Occipital lobe (tissue), 2 donors: ENCODE results near the gene TMEM190. TPM values are rescaled to one million over a fixed set of nuclear protein-coding genes. Genes with fewer than 3 reads are reported as not detected.
A peak's percentile ranks its signal among the peaks of the same experiment; 100 is the strongest.
"Not testable (repeated sequence)": the region's sequence is repeated elsewhere in the genome, so short reads cannot be mapped to it uniquely, and the experiment has no call there.

ENCODE experiments used
- DNase-seq: peaks from one replicate; lab custom pipeline; 2025; lab: John Stamatoyannopoulos, UW
- total RNA-seq: library from RNA; depleted of rRNA; stranded (reverse); fragments of >200 nt; gene quantifications from one replicate; pipeline ENCODE4 v1.2.3, GENCODE V29; 2014

TMEM190 gene
- not detected for total RNA-seq

DNA sequence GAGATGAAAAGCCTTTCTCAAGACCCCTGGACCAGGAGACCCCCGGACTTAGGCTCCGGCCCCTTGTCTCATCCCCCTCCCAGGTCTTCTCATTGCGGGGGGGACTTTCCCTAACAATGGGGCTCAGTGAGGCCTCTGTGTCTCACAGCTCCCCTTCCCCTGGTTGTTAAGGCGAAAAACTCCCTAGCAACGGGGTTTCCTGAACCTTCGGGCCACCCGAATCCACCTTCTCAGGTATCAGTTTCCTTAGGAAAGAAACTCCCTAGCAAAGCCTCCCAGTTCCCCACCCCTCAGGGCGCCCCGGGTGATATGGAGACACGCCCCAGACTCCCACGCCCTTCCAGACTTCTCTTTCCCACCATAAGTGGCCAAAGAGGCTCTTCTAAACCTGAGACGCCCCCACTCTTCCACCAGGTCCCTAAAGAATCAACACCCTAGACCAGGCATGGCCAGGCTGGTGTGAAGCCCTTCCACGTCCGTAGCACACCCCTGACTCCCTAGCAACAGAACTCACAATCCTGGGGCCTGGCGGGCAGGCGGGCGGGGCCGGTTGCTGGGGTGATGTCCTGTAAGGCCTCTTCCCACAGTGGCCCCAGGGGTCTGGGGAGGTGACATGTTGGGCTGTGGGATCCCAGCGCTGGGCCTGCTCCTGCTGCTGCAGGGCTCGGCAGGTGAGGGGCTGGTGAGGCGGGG lies at the start of gene TMEM190:
TSS of gene TMEM190 (plus strand) at position 586 of the 693 bp plus-strand sequence. CDS start at position 614, 28 bp downstream.
- DNase-seq, result no peak

GRCh38 chr19:55328774-55329318 lies 47.8 kb upstream of the TMEM190 start:
- not testable (repeated sequence) for DNase-seq

- not testable (repeated sequence) for DNase-seq
These were observed 46.8 kb upstream of the TMEM190 start for GRCh38 chr19:55329791-55330190.

DNA sequence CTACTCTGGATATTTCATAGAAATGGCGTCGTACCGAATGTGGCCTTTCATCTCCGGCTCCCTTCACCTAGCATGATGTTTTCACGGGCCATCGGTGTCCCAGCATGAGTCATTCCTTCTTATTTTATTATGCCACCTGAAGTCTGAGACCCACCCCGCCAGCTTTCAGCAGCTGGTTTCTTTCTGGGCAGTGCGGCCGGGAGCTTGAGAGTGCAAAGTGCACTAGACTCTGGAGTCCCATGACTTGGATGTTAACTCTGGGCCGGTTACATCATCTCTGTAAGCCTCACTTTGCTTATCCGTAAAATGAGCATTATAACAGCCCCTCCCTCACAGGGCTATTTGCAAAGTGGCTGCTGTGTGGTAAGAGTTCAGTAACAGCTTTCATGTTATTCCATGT lies 42.8 kb upstream of the TMEM190 start:
- no peak for DNase-seq

- DNase-seq, result no peak
These were observed 40.5 kb upstream of the TMEM190 start for GRCh38 chr19:55336101-55336500.

- peak; percentile 100 for DNase-seq
These were observed 37.3 kb upstream of the TMEM190 start, which contains the start of gene KMT5C for GRCh38 chr19:55339105-55339888. KMT5C (plus strand) TSS chr19:55339876; CDS start chr19:55341937, 2,061 bp downstream.

- no peak for DNase-seq
These were observed 36.5 kb upstream of the TMEM190 start for GRCh38 chr19:55339889-55340783.

- DNase-seq, result no peak
These were observed 35.9 kb upstream of the TMEM190 start for GRCh38 chr19:55340784-55341147.

DNA sequence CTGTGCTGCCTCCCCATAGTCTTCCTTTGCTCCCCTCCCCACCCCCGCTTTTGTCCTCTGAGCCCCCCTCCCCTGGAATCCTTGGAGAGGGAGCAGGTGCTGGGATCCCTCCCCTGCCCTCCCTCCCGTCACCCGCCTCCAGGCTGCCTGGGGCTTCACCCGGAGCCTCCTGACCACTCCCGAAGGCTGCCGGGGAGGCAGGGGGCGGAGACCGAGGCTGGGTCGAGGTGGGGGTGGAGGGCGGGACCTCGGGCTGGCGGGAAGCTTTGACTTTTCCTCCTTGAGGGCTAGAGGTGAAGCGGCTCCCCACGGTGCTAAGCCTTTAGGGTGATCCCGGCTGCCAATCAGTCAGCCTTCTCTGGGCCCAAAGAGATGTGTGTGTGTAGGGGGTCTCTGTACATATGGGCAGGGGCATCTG lies 35.4 kb upstream of the TMEM190 start:
- peak; percentile 9 for DNase-seq

- no peak for DNase-seq
These were observed 34.8 kb upstream of the TMEM190 start for GRCh38 chr19:55341595-55342531.

GRCh38 chr19:55344444-55344843 lies 32.2 kb upstream of the TMEM190 start:
- peak; percentile 35 for DNase-seq

DNA sequence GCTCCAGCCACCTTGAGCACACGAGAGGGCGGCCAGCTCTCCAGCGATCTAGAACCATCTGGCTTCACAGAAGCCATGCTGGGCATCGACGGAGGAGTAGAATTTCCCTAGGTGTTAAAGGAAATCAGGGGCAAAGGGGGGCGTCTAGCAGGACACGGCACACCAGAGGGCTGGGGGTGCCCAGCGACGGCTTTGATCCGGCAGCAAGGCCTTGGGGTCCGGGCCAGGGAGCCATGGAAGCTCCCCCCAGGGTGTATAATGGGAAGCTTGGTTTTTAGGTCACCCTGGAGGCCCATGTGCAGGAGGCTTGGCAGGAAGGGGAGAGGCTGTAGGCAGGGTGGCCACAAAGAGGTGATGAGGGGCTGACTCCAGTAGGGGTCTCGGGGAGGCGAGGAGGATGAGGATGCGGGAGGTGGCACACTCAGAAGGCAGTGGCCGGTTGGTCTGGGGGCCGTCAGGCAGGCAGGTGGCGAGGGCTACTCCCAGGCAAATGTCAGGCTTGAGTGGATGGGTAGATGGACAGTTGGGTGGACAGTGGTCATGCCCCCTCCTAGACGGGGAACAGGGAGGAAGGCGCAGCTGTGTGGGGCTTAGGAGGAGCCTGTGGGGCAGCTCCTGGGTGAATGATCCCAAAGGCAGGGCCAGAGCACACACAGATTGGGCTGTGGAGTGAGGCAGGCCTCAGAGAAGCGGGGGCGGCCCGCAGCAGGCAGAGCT lies 31.4 kb upstream of the TMEM190 start:
- no peak for DNase-seq

DNA sequence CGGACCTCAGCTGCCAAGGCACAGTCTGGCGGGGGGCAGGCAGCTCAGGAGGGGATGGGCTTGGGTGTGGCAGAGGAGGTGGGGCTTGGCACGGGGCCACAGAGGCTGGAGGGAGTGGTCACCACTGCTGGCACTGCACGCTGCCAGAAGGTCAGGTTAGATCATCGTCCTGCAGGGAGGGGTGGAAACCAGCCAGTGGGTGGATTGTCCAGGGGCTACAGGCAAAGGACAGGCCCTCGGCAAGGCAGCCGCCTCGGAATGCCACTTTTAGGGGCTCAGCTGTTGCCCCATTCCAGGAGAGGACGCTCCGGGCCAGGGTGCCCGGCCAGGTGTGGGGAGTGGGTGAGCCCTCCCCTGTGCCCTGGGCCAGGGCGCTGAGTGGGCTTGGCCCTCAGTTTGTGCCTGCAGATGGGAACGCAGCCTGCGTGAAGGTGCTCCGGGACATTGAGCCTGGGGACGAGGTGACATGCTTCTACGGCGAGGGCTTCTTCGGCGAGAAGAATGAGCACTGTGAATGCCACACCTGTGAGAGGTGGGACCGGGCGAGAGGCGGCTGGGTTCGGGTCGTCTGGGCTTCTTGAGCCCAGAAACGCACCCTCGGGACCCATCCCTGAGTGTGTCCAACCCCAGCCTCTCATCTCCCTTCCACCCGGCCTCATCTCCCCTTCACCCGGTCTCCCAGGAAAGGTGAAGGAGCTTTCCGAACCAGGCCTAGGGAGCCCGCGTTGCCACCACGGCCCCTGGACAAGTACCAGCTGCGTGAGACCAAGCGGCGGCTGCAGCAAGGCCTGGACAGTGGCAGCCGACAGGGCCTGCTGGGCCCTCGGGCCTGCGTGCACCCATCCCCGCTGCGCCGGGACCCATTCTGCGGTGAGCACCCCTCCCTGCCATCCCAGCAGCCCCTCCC lies 30.6 kb upstream of the TMEM190 start:
- no peak for DNase-seq

DNA sequence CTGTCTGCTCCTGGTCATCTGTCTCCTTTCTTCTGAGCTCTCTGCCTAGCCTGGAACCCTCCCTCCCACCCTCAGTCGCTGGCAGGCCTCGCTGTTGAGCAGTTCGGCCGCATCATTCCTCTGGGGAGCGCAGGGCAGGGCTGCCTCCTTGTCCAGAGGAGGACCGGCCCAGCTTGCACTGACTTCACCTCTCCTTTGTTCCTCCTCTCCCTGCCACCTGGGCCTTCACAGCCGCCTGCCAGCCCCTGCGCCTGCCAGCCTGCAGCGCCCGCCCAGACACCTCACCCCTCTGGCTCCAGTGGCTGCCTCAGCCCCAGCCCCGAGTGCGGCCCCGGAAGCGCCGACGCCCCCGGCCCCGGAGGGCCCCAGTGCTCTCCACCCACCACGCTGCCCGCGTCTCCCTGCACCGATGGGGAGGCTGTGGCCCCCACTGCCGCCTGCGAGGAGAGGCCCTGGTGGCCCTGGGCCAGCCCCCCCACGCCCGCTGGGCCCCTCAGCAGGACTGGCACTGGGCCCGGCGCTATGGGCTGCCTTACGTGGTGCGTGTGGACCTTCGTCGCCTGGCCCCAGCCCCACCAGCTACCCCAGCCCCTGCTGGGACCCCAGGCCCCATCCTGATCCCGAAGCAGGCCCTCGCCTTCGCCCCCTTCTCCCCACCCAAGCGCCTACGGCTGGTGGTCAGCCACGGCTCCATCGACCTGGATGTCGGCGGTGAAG lies 29.7 kb upstream of the TMEM190 start:
- DNase-seq, result no peak

DNA sequence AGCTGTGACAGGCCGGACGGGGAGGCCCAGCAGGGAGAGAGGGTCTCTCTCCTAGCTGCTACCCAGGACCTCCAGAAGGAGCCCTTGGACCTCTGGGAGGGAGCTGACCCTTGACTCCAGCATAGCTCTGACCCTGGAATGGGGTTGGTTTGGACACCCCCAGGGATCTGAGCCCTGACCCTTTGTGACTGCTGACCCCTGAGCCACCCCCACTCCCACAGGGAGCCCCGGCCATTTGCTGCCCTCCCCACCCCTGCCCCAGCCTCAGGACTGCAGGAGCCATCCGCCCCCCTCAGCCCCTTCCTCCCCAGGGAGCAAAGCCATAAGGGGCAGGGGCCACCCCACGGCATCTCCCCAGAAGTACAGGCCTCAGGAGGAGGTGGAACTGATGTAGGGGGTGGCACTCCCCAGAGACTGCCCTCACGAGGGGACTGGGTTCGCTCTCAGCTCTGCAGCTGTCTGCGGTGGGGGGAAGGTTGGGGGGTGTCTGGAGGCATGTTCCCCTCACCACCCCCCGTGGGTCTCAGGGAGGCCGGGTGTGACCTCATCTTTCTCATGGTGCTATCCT lies 29.1 kb upstream of the TMEM190 start:
- DNase-seq, result no peak

GRCh38 chr19:55348317-55349034 lies 28.1 kb upstream of the TMEM190 start:
- DNase-seq, result no peak
